Neural progenitor cell (in vitro differentiated cells): ENCODE data around the gene PWWP2B. TPM values are rescaled to one million over a fixed set of nuclear protein-coding genes. Genes with fewer than 3 reads are reported as not detected.

Experiments used
- DNase-seq: peaks from one replicate; pipeline ENCODE4 v3.0.0-alpha.2; 2016; ENCODE audit warnings: low spot score
- H2AFZ ChIP-seq: fragments of 200-600 bp; sonication (generic); replicated peaks from 2 replicates; pipeline ENCODE4 v1.6.1; 2016; ENCODE audit warnings: antibody characterized with exemption
- H3F3A ChIP-seq: fragments of 200-600 bp; sonication (generic); 2 replicates; pipeline ENCODE4 v1.6.1; 2016; ENCODE audit warnings: antibody characterized with exemption, low read depth
- H3K27ac ChIP-seq: fragments of 200-600 bp; sonication (generic); 2 replicates; pipeline ENCODE4 v1.5.1; 2016; ENCODE audit warnings: mild to moderate bottlenecking
- H3K27me3 ChIP-seq: fragments of 200-600 bp; sonication (generic); 2 replicates; pipeline ENCODE4 v1.6.1; 2016; ENCODE audit warnings: mild to moderate bottlenecking, moderate library complexity
- H3K36me3 ChIP-seq: fragments of 200-600 bp; sonication (generic); 2 replicates; pipeline ENCODE4 v1.5.1; 2016
- H3K4me1 ChIP-seq: fragments of 200-600 bp; sonication (generic); 2 replicates; pipeline ENCODE4 v1.6.1; 2016; ENCODE audit warnings: mixed run types
- H3K4me2 ChIP-seq: fragments of 200-600 bp; sonication (generic); 2 replicates; pipeline ENCODE4 v1.6.1; 2016
- H3K4me3 ChIP-seq: fragments of 200-600 bp; sonication (generic); 2 replicates; pipeline ENCODE4 v1.5.1; 2016
- H3K79me2 ChIP-seq: fragments of 200-600 bp; sonication (generic); 2 replicates; pipeline ENCODE4 v1.6.1; 2016; ENCODE audit warnings: low read depth
- H3K9ac ChIP-seq: fragments of 200-600 bp; sonication (generic); 2 replicates; pipeline ENCODE4 v1.6.1; 2016
- H3K9me3 ChIP-seq: fragments of 200-600 bp; sonication (generic); 2 replicates; pipeline ENCODE4 v1.5.1; 2016; ENCODE audit warnings: low read depth
- H4K20me1 ChIP-seq: fragments of 200-600 bp; sonication (generic); 2 replicates; pipeline ENCODE4 v1.6.1; 2016; ENCODE audit warnings: low read depth
- H3K27ac Mint-ChIP-seq: 3 replicates; pipeline ENCODE4 v1.8.0; 2021; ENCODE audit warnings: mixed read lengths
- H3K27me3 Mint-ChIP-seq: 2 replicates; pipeline ENCODE4 v1.8.0; 2022; ENCODE audit warnings: low read depth, mild to moderate bottlenecking, inconsistent platforms, moderate library complexity, mixed read lengths; ENCODE audit not compliant: insufficient read depth
- H3K36me3 Mint-ChIP-seq: 3 replicates; pipeline ENCODE4 v1.8.0; 2021; ENCODE audit warnings: mixed read lengths
- H3K4me1 Mint-ChIP-seq: 3 replicates; pipeline ENCODE4 v1.8.0; 2021; ENCODE audit warnings: mixed read lengths
- H3K4me3 Mint-ChIP-seq: 3 replicates; pipeline ENCODE4 v1.8.0; 2021; ENCODE audit warnings: mild to moderate bottlenecking, moderate library complexity, mixed read lengths
- H3K9me3 Mint-ChIP-seq: 3 replicates; pipeline ENCODE4 v1.8.0; 2020; ENCODE audit warnings: mixed read lengths
- CTCF ChIP-seq: fragments of 200-600 bp; sonication (generic); IDR thresholded peaks from 2 replicates; pipeline ENCODE4 v1.5.1; 2017; ENCODE audit warnings: antibody characterized with exemption, mild to moderate bottlenecking
- EZH2 ChIP-seq: fragments of 200-600 bp; sonication (generic); IDR thresholded peaks from 2 replicates; pipeline ENCODE4 v1.6.1; 2017; ENCODE audit warnings: antibody characterized with exemption, mild to moderate bottlenecking, moderate library complexity
- EZH2phosphoT487 ChIP-seq: fragments of 200-600 bp; sonication (generic); IDR thresholded peaks from 2 replicates; pipeline ENCODE4 v1.6.1; 2017; ENCODE audit warnings: antibody characterized with exemption
- total RNA-seq: library from RNA; depleted of rRNA; stranded (reverse); fragments of >200 nt; gene quantifications from 2 replicates; pipeline ENCODE4 v1.2.3, GENCODE V29; 2015; ENCODE audit warnings: low replicate concordance

The PWWP2B gene
- total RNA-seq, 1 donor from 2014 or later = 0.34 TPM

- Mint-ChIP-seq H3K36me3 (no peaks in the 10 kb centered on the region), H3K4me1 (peaks cover 9% of the 10 kb centered on the region), H3K9me3 (no peaks in the 10 kb centered on the region), H3K27ac (peak overlapping the region; percentile 2), H3K27me3 (peaks cover 11% of the 10 kb centered on the region), H3K4me3 (no peak overlapping the region)
- no peaks in the 10 kb centered on the region for H4K20me1 ChIP-seq
- no peaks in the 10 kb centered on the region for H3K79me2 ChIP-seq
- TF ChIP-seq EZH2 = no peak
- no peak for TF ChIP-seq EZH2phosphoT487
- TF ChIP-seq CTCF = no peak
- H3F3A ChIP-seq = peaks cover 14% of the 10 kb centered on the region
- H3K4me2 ChIP-seq = no peak overlapping the region
- H2AFZ ChIP-seq = no peak overlapping the region
- no peak overlapping the region for H3K4me3 ChIP-seq
- DNase-seq = no peak
- H3K9me3 ChIP-seq = no peaks in the 10 kb centered on the region
- H3K36me3 ChIP-seq = no peaks in the 10 kb centered on the region
- no peak overlapping the region for H3K9ac ChIP-seq
- H3K4me1 ChIP-seq = peaks cover 9% of the 10 kb centered on the region
- H3K27ac ChIP-seq = no peak overlapping the region
- no peaks in the 10 kb centered on the region for H3K27me3 ChIP-seq
Observed at GRCh38 chr10:132384618-132385388, 12.2 kb upstream of the PWWP2B start.

- Histone ChIP-seq H3K27me3 (no peaks in the 10 kb centered on the region), H3F3A (peaks cover 14% of the 10 kb centered on the region), H3K9ac (no peak overlapping the region), H4K20me1 (no peaks in the 10 kb centered on the region), H3K4me3 (no peak overlapping the region), H3K9me3 (no peaks in the 10 kb centered on the region), H2AFZ (no peak overlapping the region), H3K4me2 (no peak overlapping the region), H3K4me1 (peaks cover 9% of the 10 kb centered on the region), H3K79me2 (no peaks in the 10 kb centered on the region), H3K27ac (no peak overlapping the region), H3K36me3 (no peaks in the 10 kb centered on the region)
- no peak for DNase-seq
- H3K4me3 Mint-ChIP-seq = no peak overlapping the region
- TF ChIP-seq EZH2phosphoT487 (no peak), CTCF (no peak), EZH2 (no peak)
- peaks cover 9% of the 10 kb centered on the region for H3K4me1 Mint-ChIP-seq
- H3K36me3 Mint-ChIP-seq = no peaks in the 10 kb centered on the region
- peaks cover 13% of the 10 kb centered on the region for H3K27me3 Mint-ChIP-seq
- H3K27ac Mint-ChIP-seq = peak overlapping the region; percentile 2
- no peaks in the 10 kb centered on the region for H3K9me3 Mint-ChIP-seq
Observed at GRCh38 chr10:132385389-132385667, 11.7 kb upstream of the PWWP2B start.

GRCh38 chr10:132385721-132386418, 11.1 kb upstream of the PWWP2B start:
- Histone ChIP-seq H3K36me3 (no peaks in the 10 kb centered on the region), H3K27me3 (no peaks in the 10 kb centered on the region), H3K4me3 (no peak overlapping the region), H4K20me1 (no peaks in the 10 kb centered on the region), H3F3A (peaks cover 14% of the 10 kb centered on the region), H2AFZ (no peak overlapping the region), H3K9me3 (no peaks in the 10 kb centered on the region), H3K4me2 (no peak overlapping the region), H3K4me1 (peaks cover 9% of the 10 kb centered on the region), H3K79me2 (no peaks in the 10 kb centered on the region), H3K9ac (no peak overlapping the region), H3K27ac (no peak overlapping the region)
- no peak for DNase-seq
- no peak overlapping the region for H3K27ac Mint-ChIP-seq
- peaks cover 15% of the 10 kb centered on the region for H3K27me3 Mint-ChIP-seq
- TF ChIP-seq CTCF = no peak
- TF ChIP-seq EZH2phosphoT487 = no peak
- no peak for TF ChIP-seq EZH2
- no peaks in the 10 kb centered on the region for H3K36me3 Mint-ChIP-seq
- peaks cover 9% of the 10 kb centered on the region for H3K4me1 Mint-ChIP-seq
- H3K4me3 Mint-ChIP-seq = no peak overlapping the region
- no peaks in the 10 kb centered on the region for H3K9me3 Mint-ChIP-seq
